Adrenal gland (tissue), 12 donors: ENCODE results near the gene VPS25. TPM values are rescaled to one million over a fixed set of nuclear protein-coding genes. Genes with fewer than 3 reads are reported as not detected.

Experiments
- DNase-seq, 7 donors: peaks; one replicate each; pipeline ENCODE4 v3.0.0-alpha.2; 2019 to 2020
- H3K27ac ChIP-seq, 5 donors: fragments of 200-600 bp; sonication (generic) in 4 of 5; 1 replicate in 3 of 5; 2 replicates in 2 of 5; pipeline versions ENCODE4 v1.5.1 to v1.8.0; 2016 to 2020; ENCODE audit warnings: mild to moderate bottlenecking in 1 of 5
- H3K27me3 ChIP-seq: fragments of 200-600 bp; 2 replicates; pipeline ENCODE4 v1.8.0; 2021
- H3K36me3 ChIP-seq, 2 donors: fragments of 200-600 bp; replicated peaks in 1 of 2; 1 replicate in 1 of 2; 2 replicates in 1 of 2; pipeline versions ENCODE4 v1.5.1 to v1.8.0; 2018 to 2022
- H3K4me1 ChIP-seq, 2 donors: fragments of 200-600 bp; replicated peaks in 1 of 2; 1 replicate in 1 of 2; 2 replicates in 1 of 2; pipeline versions ENCODE4 v1.5.1 to v1.8.0; 2018 to 2021
- H3K4me3 ChIP-seq, 4 donors: fragments of 200-600 bp; sonication (generic) in 3 of 4; one replicate each; pipeline ENCODE4 v1.5.1; 2016 to 2018
- H3K9me3 ChIP-seq, 3 donors: fragments of 200-600 bp; sonication (generic) in 1 of 3; replicated peaks in 1 of 3; 1 replicate in 2 of 3; 2 replicates in 1 of 3; pipeline versions ENCODE4 v1.5.1 to v1.8.0; 2016 to 2021
- POLR2A ChIP-seq, 2 donors: fragments of 450-650 bp; IDR thresholded peaks; one replicate each; pipeline ENCODE4 v1.6.1; 2017; ENCODE audit warnings: antibody characterized with exemption in 2 of 2, mild to moderate bottlenecking in 2 of 2, moderate library complexity in 1 of 2
- WGBS, 4 donors: extraction: QIAGEN DNeasy Blood & Tissue Kit in 2 of 4; methylation state at CpG; one replicate each; pipeline versions ENCODE4 v1.1.5 to v1.1.7; 2013 to 2017; 5-methylcytosine and 5-hydroxymethylcytosine counted together
- intact Hi-C, 2 donors: fragments of 100-400 bp; cut with DNase I; formaldehyde crosslinking; loops; one replicate each; pipeline versions ENCODE4 v1.14.1 to v1.15.0; 2022 to 2023
- polyA plus RNA-seq, 3 donors: library from polyadenylated mRNA; stranded (reverse); fragments of 200-250 nt in 2 of 3; fragments of 350-450 nt in 1 of 3; fragmentation: Illumina TruSeq in 1 of 3; extraction: RNeasy Lipid Tissue Mini Kit (QIAGEN cat#74804) in 1 of 3; gene quantifications; one replicate each; pipeline ENCODE4 v1.2.3, GENCODE V29; 2013 to 2014
- total RNA-seq, 9 donors: library from RNA; depleted of rRNA in 4 of 9; stranded (reverse); fragments of >200 nt in 4 of 9; fragments of 120-200 nt in 1 of 9; fragmentation: NEBNext Ultra II Directional in 1 of 9; extraction: Animal tissue kit (Norgen Biotek cat#: 25700) in 1 of 9; gene quantifications; one replicate each; pipeline versions ENCODE4 v1.1.0 to v1.2.4, GENCODE V29; 2013 to 2023
- TF ChIP-seq, protein P1 (sequence below), 6 experiments: fragments of 450-650 bp in 4 of 6; fragments of 200-600 bp in 2 of 6; sonication (generic) in 1 of 6; IDR thresholded peaks; 1 replicate in 5 of 6; 2 replicates in 1 of 6; pipeline versions ENCODE4 v1.5.1 to v1.8.0; 2016 to 2021; ENCODE audit warnings: antibody characterized with exemption in 6 of 6, mild to moderate bottlenecking in 2 of 6, moderate library complexity in 1 of 6
- donor health status: healthy with polysubstance abuse.
- donor health status: Bipolar disorder and iron deficiency.
- donor health status: DM: yes; HTN: yes; CAD: no.
- donor health status: DM: no; HTN: no; CAD: no.
- donor health status: DM: no; HTN: no; CAD: no.
- donor health status: DM: yes; HTN: yes; CAD: no.

VPS25 gene
- total and polyA plus RNA-seq, 12 donors, result 25.7 to 135 (median 51.6) TPM

DNA sequence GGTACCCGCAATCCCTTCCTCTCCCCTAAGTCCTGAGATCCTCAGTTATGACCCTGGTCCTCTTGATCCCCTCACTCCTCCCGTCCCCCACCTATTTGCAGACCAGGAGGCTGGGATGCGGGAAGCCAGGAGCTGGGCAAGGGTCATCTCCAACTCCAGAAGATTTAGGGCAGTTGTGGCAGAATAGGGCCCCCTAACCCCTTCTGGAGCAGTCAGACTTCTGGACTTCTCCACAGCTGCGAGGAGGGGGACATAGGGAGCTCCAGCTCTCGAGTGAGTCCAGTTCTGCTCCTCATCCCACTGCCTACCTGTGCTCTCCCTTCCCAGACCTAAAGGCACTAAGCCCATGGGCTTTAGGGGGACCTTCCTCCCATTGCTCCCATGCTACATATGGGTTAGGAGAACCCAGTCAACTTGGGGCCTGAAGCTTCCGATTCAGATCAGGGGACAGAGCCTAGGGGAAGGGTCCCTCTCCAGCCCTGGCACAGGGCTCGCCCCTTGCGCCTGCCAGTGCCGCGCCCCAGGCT lies 8.5 kb downstream of the VPS25 start:
- peaks cover 0 to 31% of the 10 kb centered on the region in 2 donors for H3K36me3 ChIP-seq
- H3K27me3 ChIP-seq, result peaks cover 55% of the 10 kb centered on the region
- no peak for DNase-seq
- no peak overlapping the region for H3K27ac ChIP-seq
- no peak for TF ChIP-seq POLR2A (IDR thresholded peaks at IDR 0.05)
- TF ChIP-seq, protein P1, sequence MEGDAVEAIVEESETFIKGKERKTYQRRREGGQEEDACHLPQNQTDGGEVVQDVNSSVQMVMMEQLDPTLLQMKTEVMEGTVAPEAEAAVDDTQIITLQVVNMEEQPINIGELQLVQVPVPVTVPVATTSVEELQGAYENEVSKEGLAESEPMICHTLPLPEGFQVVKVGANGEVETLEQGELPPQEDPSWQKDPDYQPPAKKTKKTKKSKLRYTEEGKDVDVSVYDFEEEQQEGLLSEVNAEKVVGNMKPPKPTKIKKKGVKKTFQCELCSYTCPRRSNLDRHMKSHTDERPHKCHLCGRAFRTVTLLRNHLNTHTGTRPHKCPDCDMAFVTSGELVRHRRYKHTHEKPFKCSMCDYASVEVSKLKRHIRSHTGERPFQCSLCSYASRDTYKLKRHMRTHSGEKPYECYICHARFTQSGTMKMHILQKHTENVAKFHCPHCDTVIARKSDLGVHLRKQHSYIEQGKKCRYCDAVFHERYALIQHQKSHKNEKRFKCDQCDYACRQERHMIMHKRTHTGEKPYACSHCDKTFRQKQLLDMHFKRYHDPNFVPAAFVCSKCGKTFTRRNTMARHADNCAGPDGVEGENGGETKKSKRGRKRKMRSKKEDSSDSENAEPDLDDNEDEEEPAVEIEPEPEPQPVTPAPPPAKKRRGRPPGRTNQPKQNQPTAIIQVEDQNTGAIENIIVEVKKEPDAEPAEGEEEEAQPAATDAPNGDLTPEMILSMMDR (IDR thresholded peaks at IDR 0.05), result no peak
- 22 to 45% (median 34%) methylated on average over 6 to 10 of the region's 10 CpGs for WGBS, 4 donors
- intact Hi-C loops, result no loop called here
- H3K9me3 ChIP-seq, result no peaks in the 10 kb centered on the region
- no peak overlapping the region for H3K4me3 ChIP-seq
- H3K4me1 ChIP-seq, result peaks cover 0 to 16% of the 10 kb centered on the region in 2 donors

DNA sequence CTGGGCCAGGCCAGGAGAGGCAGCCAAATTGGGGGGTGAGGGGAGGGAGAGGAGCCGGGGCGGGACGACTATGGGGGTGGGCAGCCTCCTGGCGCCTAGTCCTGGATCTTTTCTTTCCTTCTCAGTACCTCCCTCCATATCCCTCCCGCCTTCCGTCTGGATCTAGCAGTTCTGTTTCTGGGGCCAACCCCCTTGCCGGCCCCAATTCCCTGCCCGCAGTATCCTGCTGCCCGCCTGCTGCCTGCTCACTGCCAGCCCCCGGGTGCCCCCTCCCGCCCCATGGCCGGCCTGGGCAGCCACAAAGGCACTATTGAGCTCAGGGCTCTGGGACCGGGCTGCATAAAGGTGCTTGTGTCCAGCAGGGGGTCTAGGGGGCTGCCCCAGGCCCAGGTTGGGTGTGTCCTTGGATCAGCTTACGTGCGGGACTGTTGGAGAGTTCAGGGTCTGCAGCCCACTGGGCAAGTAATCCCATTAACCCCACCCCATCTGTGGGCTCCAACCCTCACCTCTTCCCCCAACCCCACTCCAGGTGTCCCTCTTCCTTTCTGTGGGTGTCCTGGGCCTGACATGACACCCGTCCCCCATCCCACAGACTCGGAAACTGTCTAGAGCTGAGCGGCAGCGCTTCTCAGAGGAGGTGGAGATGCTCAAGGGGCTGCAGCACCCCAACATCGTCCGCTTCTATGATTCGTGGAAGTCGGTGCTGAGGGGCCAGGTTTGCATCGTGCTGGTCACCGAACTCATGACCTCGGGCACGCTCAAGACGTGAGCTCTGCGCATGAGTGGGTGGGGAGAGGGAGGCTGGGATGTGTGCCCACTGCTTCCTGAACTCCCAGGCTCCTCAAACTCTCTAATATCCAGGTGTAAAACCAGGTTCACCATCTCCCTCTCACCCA lies 9.2 kb downstream of the VPS25 start:
- Histone ChIP-seq H3K27me3 (peaks cover 59% of the 10 kb centered on the region), H3K9me3 (no peaks in the 10 kb centered on the region), H3K4me1 (peaks cover 0 to 16% of the 10 kb centered on the region in 2 donors), H3K4me3 (no peak overlapping the region), H3K27ac (no peak overlapping the region), H3K36me3 (peaks cover 0 to 24% of the 10 kb centered on the region in 2 donors)
- intact Hi-C loops, result no loop called here
- no peak for DNase-seq
- TF ChIP-seq POLR2A (IDR thresholded peaks at IDR 0.05), result no peak
- TF ChIP-seq, protein P1 (IDR thresholded peaks at IDR 0.05), result no peak
- WGBS, 4 donors, result 18 to 35% (median 22%) methylated on average over 20 to 29 of the region's 29 CpGs

DNA sequence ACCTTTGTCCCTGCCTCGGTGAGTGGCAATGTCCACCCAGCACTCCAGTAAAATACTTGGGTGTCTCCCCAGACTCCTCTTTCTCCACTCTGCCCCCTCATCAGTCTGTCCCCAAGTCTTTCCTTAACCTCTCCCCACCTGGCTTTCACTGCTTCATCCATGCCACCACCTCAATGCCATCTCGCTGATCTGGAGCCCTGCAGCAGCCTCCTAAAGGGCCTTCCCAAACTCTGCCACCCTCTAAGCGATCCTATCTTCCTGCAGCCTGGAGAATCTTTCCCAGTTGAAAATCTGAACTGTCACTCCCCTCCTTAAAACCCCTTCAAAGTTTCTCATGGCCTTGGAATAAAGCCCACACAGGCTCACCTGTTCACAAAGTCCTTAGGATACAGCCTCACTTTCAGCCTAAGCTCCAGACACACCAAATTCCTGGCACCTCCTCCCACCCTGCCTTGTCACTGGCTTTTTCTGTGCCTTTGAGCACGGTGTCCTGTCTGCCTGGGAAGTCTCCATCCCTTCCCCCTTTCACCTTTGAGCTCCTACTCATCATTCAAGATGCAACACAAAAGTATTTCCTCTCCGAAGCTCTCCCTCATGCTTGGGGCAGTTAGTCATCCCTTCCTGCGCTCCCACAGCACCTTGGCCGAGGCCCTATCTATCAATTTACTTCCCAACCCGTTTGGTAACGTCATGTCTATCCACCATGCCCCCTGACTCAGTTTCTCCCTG lies 10.0 kb downstream of the VPS25 start:
- Histone ChIP-seq H3K27me3 (peaks cover 59% of the 10 kb centered on the region), H3K4me1 (peaks cover 0 to 16% of the 10 kb centered on the region in 2 donors), H3K4me3 (no peak overlapping the region), H3K27ac (no peak overlapping the region), H3K36me3 (peaks cover 0 to 16% of the 10 kb centered on the region in 2 donors), H3K9me3 (no peaks in the 10 kb centered on the region)
- TF ChIP-seq, protein P1 (IDR thresholded peaks at IDR 0.05), result no peak
- TF ChIP-seq POLR2A (IDR thresholded peaks at IDR 0.05), result no peak
- WGBS, 4 donors, result 19 to 38% (median 20%) methylated on average over 9 of the region's 9 CpGs
- DNase-seq, result no peak
- intact Hi-C loops, result no loop called here

DNA sequence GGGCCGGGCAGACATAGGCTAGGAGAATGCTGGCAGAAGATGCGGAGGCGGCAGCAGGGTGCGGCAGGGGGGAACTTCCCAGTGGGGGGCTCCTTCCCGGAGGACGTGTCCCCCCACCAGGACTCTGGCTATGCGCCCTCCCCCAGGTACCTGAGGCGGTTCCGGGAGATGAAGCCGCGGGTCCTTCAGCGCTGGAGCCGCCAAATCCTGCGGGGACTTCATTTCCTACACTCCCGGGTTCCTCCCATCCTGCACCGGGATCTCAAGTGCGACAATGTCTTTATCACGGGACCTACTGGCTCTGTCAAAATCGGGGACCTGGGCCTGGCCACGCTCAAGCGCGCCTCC lies 10.5 kb downstream of the VPS25 start:
- Histone ChIP-seq H3K4me1 (peaks cover 0 to 16% of the 10 kb centered on the region in 2 donors), H3K36me3 (peaks cover 0 to 10% of the 10 kb centered on the region in 2 donors), H3K4me3 (no peak overlapping the region), H3K27me3 (peaks cover 59% of the 10 kb centered on the region), H3K9me3 (no peaks in the 10 kb centered on the region), H3K27ac (no peak overlapping the region)
- no peak for DNase-seq
- no peak for TF ChIP-seq POLR2A (IDR thresholded peaks at IDR 0.05)
- TF ChIP-seq, protein P1 (IDR thresholded peaks at IDR 0.05), result no peak
- intact Hi-C loops, result no loop called here
- WGBS, 4 donors, result 2 to 30% (median 16%) methylated on average over 10 to 22 of the region's 22 CpGs
